Thoracic aorta (tissue), 2 donors: Measurements from ENCODE around the gene SRP54. TPM values are rescaled to one million over a fixed set of nuclear protein-coding genes. Genes with fewer than 3 reads are reported as not detected.

Experiments
- ATAC-seq: fragments of 150-250 bp; one replicate; pipeline ENCODE4 v1.8.0; 2017; ENCODE audit warnings: low read depth; ENCODE audit not compliant: insufficient number of reproducible peaks, low FRiP score
- DNase-seq: peaks from one replicate; pipeline ENCODE4 v3.0.0-alpha.2; 2020; ENCODE audit warnings: low spot score
- H3K27ac ChIP-seq, 2 donors: fragments of 200-600 bp; sonication (generic); 1 replicate in 1 of 2; 2 replicates in 1 of 2; pipeline ENCODE4 v1.5.1; 2016; ENCODE audit warnings: mild to moderate bottlenecking in 2 of 2, moderate library complexity in 2 of 2
- H3K27me3 ChIP-seq: fragments of 200-600 bp; sonication (generic); replicated peaks from 2 replicates; pipeline ENCODE4 v1.6.0; 2016; ENCODE audit warnings: mild to moderate bottlenecking; ENCODE audit not compliant: insufficient read depth
- H3K36me3 ChIP-seq: fragments of 200-600 bp; sonication (generic); one replicate; pipeline ENCODE4 v1.5.1; 2016
- H3K4me1 ChIP-seq, 2 donors: fragments of 200-600 bp; sonication (generic); 1 replicate in 1 of 2; 2 replicates in 1 of 2; pipeline versions ENCODE4 v1.5.1 to v1.6.0; 2016; ENCODE audit warnings: low read depth in 2 of 2, mild to moderate bottlenecking in 1 of 2; ENCODE audit not compliant: control insufficient read depth in 1 of 2
- H3K4me3 ChIP-seq: fragments of 200-600 bp; sonication (generic); 2 replicates; pipeline ENCODE4 v1.5.1; 2016; ENCODE audit warnings: mild to moderate bottlenecking
- H3K9me3 ChIP-seq: fragments of 200-600 bp; sonication (generic); 2 replicates; pipeline ENCODE4 v1.5.1; 2016
- CTCF ChIP-seq: fragments of 200-600 bp; sonication (generic); IDR thresholded peaks from one replicate; pipeline ENCODE4 v1.5.1; 2019; ENCODE audit warnings: antibody characterized with exemption
- total RNA-seq, 2 donors: library from RNA; depleted of rRNA; stranded (reverse); fragments of >200 nt; gene quantifications; one replicate each; pipeline versions ENCODE4 v1.1.0 to v1.2.3, GENCODE V29; 2016

Gene SRP54
- total RNA-seq, 2 donors from 2014 or later: 57.1 to 87.2 TPM

DNA sequence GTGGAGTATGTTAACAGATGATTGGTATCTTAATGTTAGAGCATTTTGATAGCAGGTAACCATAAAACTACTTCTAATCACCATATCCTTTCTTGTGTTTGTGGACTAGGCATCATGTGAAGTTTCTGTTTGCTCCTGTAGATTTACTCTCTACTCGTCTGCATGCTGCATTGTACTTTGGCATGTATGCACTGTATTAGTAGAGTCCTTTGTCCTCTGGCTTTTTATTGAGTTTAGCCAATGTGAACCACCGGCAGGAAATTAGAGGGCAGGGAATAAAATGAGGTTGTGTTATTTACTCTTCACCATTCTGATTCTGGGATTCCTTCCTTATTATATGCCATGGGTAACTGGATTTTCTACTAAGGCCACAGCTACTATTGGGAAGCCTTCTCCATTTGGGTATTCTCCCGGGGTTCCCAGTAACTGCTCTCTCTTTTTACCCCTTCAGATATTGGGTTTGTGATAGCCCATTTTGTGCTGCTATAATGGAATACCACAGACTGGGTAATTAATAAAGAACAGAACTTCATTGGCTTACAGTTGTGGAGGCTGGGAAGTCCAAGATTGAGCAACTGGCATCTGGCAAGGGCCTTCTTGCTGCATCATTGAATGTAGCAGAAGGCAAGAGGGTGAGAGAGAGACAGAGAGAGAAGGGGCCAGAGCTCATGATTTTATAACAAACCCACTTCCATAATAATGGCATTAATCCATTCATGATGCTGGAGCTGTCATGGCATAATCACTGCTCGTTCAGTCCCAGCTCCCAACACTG, 85.6 kb downstream of the SRP54 start:
- Histone ChIP-seq H3K4me3 (no peak overlapping the region), H3K4me1 (no peaks in the 10 kb centered on the region), H3K9me3 (no peaks in the 10 kb centered on the region), H3K36me3 (peaks cover 12% of the 10 kb centered on the region), H3K27me3 (no peaks in the 10 kb centered on the region), H3K27ac (no peak overlapping the region)
- no peak for TF ChIP-seq CTCF
- no peak for ATAC-seq
- DNase-seq: no peak

DNA sequence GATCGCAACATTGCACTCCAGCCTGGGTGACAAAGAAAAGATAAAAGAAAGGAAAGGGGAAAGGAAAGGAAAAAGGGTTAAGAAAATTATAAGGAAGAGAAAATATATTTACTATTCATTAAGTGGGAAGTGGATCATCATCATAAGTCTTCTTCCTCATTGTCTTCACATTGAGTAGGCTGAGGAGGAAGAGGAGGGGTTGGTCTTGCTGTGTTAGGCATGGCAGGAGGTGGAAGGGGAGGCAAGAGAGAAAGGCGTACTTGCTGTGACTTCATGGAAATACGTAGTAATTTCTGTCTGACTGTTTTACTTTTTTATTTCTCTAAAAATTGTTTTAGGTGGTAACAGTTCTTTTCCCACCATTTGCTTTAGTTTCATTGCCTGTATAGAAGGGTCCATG, 89.4 kb downstream of the SRP54 start:
- peaks cover 28% of the 10 kb centered on the region for H3K36me3 ChIP-seq
- no peaks in the 10 kb centered on the region for H3K9me3 ChIP-seq
- TF ChIP-seq CTCF: no peak
- H3K4me1 ChIP-seq: no peaks in the 10 kb centered on the region
- no peak overlapping the region for H3K27ac ChIP-seq
- H3K27me3 ChIP-seq: no peaks in the 10 kb centered on the region
- no peak overlapping the region for H3K4me3 ChIP-seq
- no peak for ATAC-seq
- no peak for DNase-seq

DNA sequence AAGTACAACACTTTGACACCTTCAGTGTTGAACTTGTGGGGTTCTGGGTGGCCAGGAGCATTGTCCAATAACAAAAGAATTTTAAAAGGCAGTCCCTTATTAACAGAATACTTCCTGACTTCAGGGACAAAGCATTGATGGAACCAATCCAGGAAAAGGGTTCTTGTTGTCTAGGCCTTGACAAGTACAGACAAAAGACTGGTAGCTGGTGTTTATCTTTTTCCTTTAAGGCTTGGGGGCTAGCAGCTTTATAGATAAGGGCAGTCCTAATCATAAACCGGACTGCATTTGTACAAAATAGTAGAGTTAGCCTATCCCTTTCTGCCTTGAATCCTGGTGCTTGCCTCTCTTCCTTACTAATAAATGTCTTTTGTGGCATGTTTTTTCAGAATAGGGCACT, 90.7 kb downstream of the SRP54 start:
- H3K27me3 ChIP-seq: no peaks in the 10 kb centered on the region
- TF ChIP-seq CTCF: no peak
- H3K4me1 ChIP-seq: no peaks in the 10 kb centered on the region
- H3K27ac ChIP-seq: no peak overlapping the region
- H3K4me3 ChIP-seq: no peak overlapping the region
- ATAC-seq: no peak
- peaks cover 31% of the 10 kb centered on the region for H3K36me3 ChIP-seq
- no peaks in the 10 kb centered on the region for H3K9me3 ChIP-seq
- no peak for DNase-seq

GRCh38 chr14:35078082-35078481, 95.3 kb downstream of the SRP54 start:
- no peak for DNase-seq
- Histone ChIP-seq H3K36me3 (peaks cover 46% of the 10 kb centered on the region), H3K27ac (no peak overlapping the region), H3K4me3 (no peak overlapping the region), H3K27me3 (no peaks in the 10 kb centered on the region), H3K4me1 (no peaks in the 10 kb centered on the region), H3K9me3 (no peaks in the 10 kb centered on the region)
- no peak for ATAC-seq
- no peak for TF ChIP-seq CTCF

Other genes with a start within 250 kb of the SRP54 start
- 10 to 100 TPM; 16.1 to 51.6 TPM for gene BAZ1A, start 107.6 kb upstream of the SRP54 start, total RNA-seq
- 10 to 100 TPM; 60.0 to 73.8 TPM for gene FAM177A1, start 63.3 kb downstream of the SRP54 start, total RNA-seq
- 10 to 100 TPM; 29.5 to 31.6 TPM for gene PPP2R3C, start 139.0 kb downstream of the SRP54 start, total RNA-seq
- 10 to 100 TPM; 18.1 to 43.6 TPM for gene PRORP, start 139.6 kb downstream of the SRP54 start, total RNA-seq